CD4-positive, CD25-positive, alpha-beta regulatory T cell (primary cell): ENCODE measurements around the gene MLF2. TPM values are rescaled to one million over a fixed set of nuclear protein-coding genes. Genes with fewer than 3 reads are reported as not detected.

ENCODE experiments used
- ATAC-seq, 2 donors: fragments of 150-1000 bp; cut with Tn5 transposase; one replicate each; pipeline ENCODE4 v1.10.0; 2021; ENCODE audit warnings: low read depth in 2 of 2, moderate number of reproducible peaks in 2 of 2, moderate library complexity in 1 of 2
- DNase-seq, 3 donors: peaks; one replicate each; pipeline versions ENCODE4 v3.0.0 to v3.0.0-alpha.2; 2012 to 2022; ENCODE audit warnings: mixed read lengths in 1 of 3
- H3K27ac ChIP-seq: one replicate; pipeline ENCODE4 v1.7.0; 2013; ENCODE audit warnings: mild to moderate bottlenecking, low read length; ENCODE audit not compliant: insufficient read depth, poor library complexity, severe bottlenecking
- H3K27me3 ChIP-seq: one replicate; pipeline ENCODE4 v1.7.0; 2013; ENCODE audit warnings: low read length; ENCODE audit not compliant: control insufficient read depth, insufficient read depth
- H3K36me3 ChIP-seq: one replicate; pipeline ENCODE4 v1.7.0; 2013; ENCODE audit warnings: mild to moderate bottlenecking, low read length, moderate library complexity; ENCODE audit not compliant: control insufficient read depth, insufficient read depth
- H3K4me1 ChIP-seq: 2 replicates; pipeline ENCODE4 v1.7.0; 2013; ENCODE audit warnings: mild to moderate bottlenecking, low read length; ENCODE audit not compliant: insufficient read depth, control insufficient read depth, poor library complexity, severe bottlenecking
- H3K4me3 ChIP-seq: one replicate; pipeline ENCODE4 v1.7.0; 2013; ENCODE audit warnings: low read depth, mild to moderate bottlenecking, low read length, moderate library complexity
- H3K9me3 ChIP-seq, 2 experiments: 1 replicate in 1 of 2; 2 replicates in 1 of 2; pipeline ENCODE4 v1.7.0; 2013; ENCODE audit warnings: low read length in 2 of 2, mild to moderate bottlenecking in 1 of 2, moderate library complexity in 1 of 2; ENCODE audit not compliant: control insufficient read depth in 2 of 2
- H3K27ac Mint-ChIP-seq, 3 donors: one replicate each; pipeline ENCODE4 v1.8.0; 2020 to 2022; ENCODE audit warnings: mild to moderate bottlenecking in 3 of 3, mixed read lengths in 3 of 3, moderate library complexity in 2 of 3
- H3K27me3 Mint-ChIP-seq: one replicate; pipeline ENCODE4 v1.8.0; 2022; ENCODE audit warnings: mild to moderate bottlenecking, mixed read lengths
- H3K36me3 Mint-ChIP-seq: one replicate; pipeline ENCODE4 v1.8.0; 2020; ENCODE audit warnings: mixed read lengths
- H3K4me1 Mint-ChIP-seq, 4 donors: one replicate each; pipeline ENCODE4 v1.8.0; 2020 to 2022; ENCODE audit warnings: mixed read lengths in 4 of 4, mild to moderate bottlenecking in 1 of 4
- H3K4me3 Mint-ChIP-seq, 4 donors: one replicate each; pipeline ENCODE4 v1.8.0; 2020 to 2022; ENCODE audit warnings: mild to moderate bottlenecking in 4 of 4, mixed read lengths in 4 of 4, moderate library complexity in 3 of 4
- H3K9me3 Mint-ChIP-seq, 7 donors: one replicate each; pipeline ENCODE4 v1.8.0; 2020 to 2022; ENCODE audit warnings: mixed read lengths in 7 of 7, mild to moderate bottlenecking in 3 of 7, moderate library complexity in 2 of 7
- polyA plus RNA-seq, 4 donors: library from polyadenylated mRNA; unstranded; fragments of 300-500 nt; fragmentation: Illumina TruSeq; gene quantifications; one replicate each; pipeline ENCODE4 v1.2.3, GENCODE V29; 2021
- total RNA-seq: library from RNA; stranded (reverse); gene quantifications from one replicate; pipeline ENCODE4 v1.2.3, GENCODE V29; 2022

The MLF2 gene
- total and polyA plus RNA-seq, 5 donors from 2014 or later = 101 to 124 (median 110) TPM

GRCh38 chr12:6758506-6759095 lies 5.7 kb upstream of the MLF2 start:
- Histone ChIP-seq H3K27ac (no peak overlapping the region), H3K36me3 (no peaks in the 10 kb centered on the region), H3K4me1 (peaks cover 4% of the 10 kb centered on the region), H3K4me3 (no peak overlapping the region), H3K9me3 (no peaks in the 10 kb centered on the region), H3K27me3 (peaks cover 5% of the 10 kb centered on the region)
- Mint-ChIP-seq H3K27ac (no peak overlapping the region), H3K4me1 (peaks cover 3 to 6% (median 4%) of the 10 kb centered on the region in 4 donors), H3K4me3 (no peak overlapping the region), H3K27me3 (peaks cover 24% of the 10 kb centered on the region), H3K36me3 (no peaks in the 10 kb centered on the region), H3K9me3 (peaks cover 0 to 5% (median 0%) of the 10 kb centered on the region in 7 donors)
- DNase-seq (no peak), ATAC-seq (no peak)

GRCh38 chr12:6757028-6757690 lies 4.2 kb upstream of the MLF2 start:
- H3K27me3 ChIP-seq = no peaks in the 10 kb centered on the region
- ATAC-seq (no peak), DNase-seq (no peak)
- peak overlapping the region in 2 of 4 donors; percentile 29 to 31 for H3K4me3 Mint-ChIP-seq
- H3K27ac ChIP-seq = no peak overlapping the region
- peaks cover 15% of the 10 kb centered on the region for H3K4me1 ChIP-seq
- no peaks in the 10 kb centered on the region for H3K9me3 ChIP-seq
- H3K27ac Mint-ChIP-seq = no peak overlapping the region
- H3K27me3 Mint-ChIP-seq = peaks cover 19% of the 10 kb centered on the region
- H3K36me3 ChIP-seq = no peaks in the 10 kb centered on the region
- H3K9me3 Mint-ChIP-seq = peaks cover 0 to 5% (median 0%) of the 10 kb centered on the region in 7 donors
- H3K4me1 Mint-ChIP-seq = peaks cover under 1 to 12% (median 6%) of the 10 kb centered on the region in 4 donors
- H3K36me3 Mint-ChIP-seq = no peaks in the 10 kb centered on the region
- no peak overlapping the region for H3K4me3 ChIP-seq

DNA sequence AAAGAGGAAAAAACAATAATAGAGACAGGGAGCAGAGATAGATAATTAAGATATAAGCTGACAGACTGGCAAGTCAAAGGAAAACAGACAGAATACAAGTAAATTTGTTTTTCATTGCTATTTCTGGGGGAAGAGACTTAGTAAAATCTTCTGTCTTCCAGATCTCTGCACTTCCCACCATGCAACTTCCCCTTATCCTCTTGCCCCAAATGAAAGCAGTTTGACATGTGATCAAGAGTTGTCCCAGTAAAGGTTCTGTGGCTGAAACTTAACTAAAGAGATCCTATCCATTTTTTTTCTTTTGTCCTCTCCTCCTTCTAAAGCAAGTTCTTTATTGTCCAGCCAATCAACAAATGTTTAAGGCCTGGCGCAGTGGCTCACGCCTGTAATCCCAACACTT lies 1.5 kb upstream of the MLF2 start:
- peaks cover 22% of the 10 kb centered on the region for H3K4me1 ChIP-seq
- Mint-ChIP-seq H3K27ac (peak overlapping the region in 1 of 3 donors; percentile 21), H3K4me1 (peaks cover 0 to 26% (median 9%) of the 10 kb centered on the region in 4 donors), H3K27me3 (peaks cover 15% of the 10 kb centered on the region), H3K4me3 (peak overlapping the region; percentile 15 to 83 (median 71)), H3K36me3 (peaks cover 4% of the 10 kb centered on the region), H3K9me3 (peaks cover 0 to 3% (median 0%) of the 10 kb centered on the region in 7 donors)
- H3K27me3 ChIP-seq = no peaks in the 10 kb centered on the region
- no peaks in the 10 kb centered on the region for H3K9me3 ChIP-seq
- DNase-seq (no peak), ATAC-seq (no peak)
- no peak overlapping the region for H3K27ac ChIP-seq
- peaks cover 17% of the 10 kb centered on the region for H3K36me3 ChIP-seq
- no peak overlapping the region for H3K4me3 ChIP-seq

DNA sequence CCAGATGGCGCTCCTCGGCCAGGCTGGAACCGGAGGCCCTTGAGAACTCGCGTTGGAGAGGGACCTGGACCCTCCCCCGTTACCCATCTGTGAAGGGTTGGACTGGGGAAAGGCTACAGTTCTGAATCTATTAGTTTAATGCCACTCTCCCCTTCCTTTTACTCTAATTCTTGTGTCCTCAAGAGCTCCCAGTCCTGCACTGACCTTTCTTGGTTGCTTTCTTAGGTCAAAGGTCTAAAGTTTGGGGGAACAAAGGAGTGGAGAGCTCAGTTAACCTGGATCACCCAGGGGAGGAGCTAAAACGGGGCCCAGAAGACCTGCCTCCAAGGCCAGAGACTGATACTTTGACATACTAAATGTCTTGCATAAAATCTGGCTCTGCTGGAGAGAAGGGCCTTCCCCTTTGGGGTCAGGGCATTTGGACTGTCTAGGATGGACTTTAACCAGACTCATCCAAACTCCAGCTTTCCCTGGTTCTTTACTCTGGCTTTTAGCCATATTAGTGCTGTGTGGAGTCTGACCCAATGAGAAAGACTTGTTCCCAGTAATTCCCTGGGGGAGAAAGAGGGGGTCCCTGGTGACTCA lies 923 bp upstream of the MLF2 start:
- Mint-ChIP-seq H3K4me1 (peaks cover 0 to 26% (median 9%) of the 10 kb centered on the region in 4 donors), H3K9me3 (peaks cover 0 to 2% (median 0%) of the 10 kb centered on the region in 7 donors), H3K4me3 (peak overlapping the region; percentile 95 to 100 (median 98)), H3K27ac (peak overlapping the region; percentile 98), H3K27me3 (peaks cover 14% of the 10 kb centered on the region), H3K36me3 (peaks cover 8% of the 10 kb centered on the region)
- Histone ChIP-seq H3K36me3 (peaks cover 21% of the 10 kb centered on the region), H3K27ac (peak overlapping the region; percentile 95), H3K4me3 (peak overlapping the region; percentile 81), H3K9me3 (no peaks in the 10 kb centered on the region), H3K27me3 (no peaks in the 10 kb centered on the region), H3K4me1 (peaks cover 22% of the 10 kb centered on the region)
- DNase-seq (no peak), ATAC-seq (no peak)

DNA sequence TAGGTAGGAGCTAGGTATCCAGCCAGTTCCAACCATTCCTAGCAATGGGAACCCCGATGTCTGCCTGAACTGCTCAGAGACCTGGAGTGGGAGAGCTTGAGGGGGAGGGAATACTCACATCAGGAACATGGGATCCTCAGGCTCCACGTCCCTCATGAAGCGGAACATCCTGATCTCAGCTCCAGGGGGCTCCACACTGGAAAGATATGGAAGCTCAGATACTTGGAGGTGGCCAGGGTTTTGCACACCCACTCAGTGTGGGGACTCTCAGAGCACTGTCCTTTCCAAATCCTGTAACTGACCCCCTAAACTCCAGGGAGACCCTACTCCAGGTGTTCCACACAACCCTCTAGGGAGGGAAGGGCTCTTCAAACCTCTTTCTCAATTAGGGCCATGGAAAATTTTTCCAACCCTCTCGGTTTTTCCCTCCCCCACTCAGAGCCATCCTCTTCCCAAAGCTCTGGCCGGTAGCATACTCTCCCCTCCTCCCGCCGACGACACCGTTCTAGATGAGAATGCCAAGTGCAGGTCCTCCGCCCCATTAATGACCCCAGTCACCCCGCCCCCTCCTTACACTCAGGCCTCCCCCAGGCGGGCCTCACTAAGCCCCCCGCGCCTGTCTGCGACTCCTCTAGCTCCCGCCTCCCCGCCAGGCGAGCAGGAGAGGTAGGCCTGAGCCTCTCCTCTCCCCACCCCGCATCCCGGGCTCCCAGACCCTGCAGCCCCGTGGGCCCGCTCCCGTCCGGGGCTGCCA lies 597 bp downstream of the MLF2 start:
- Mint-ChIP-seq H3K9me3 (no peaks in the 10 kb centered on the region), H3K27me3 (peaks cover 11% of the 10 kb centered on the region), H3K27ac (peak overlapping the region; percentile 87 to 98 (median 98)), H3K36me3 (peaks cover 20% of the 10 kb centered on the region), H3K4me1 (peaks cover 0 to 29% (median 11%) of the 10 kb centered on the region in 4 donors), H3K4me3 (peak overlapping the region; percentile 95 to 100 (median 98))
- Histone ChIP-seq H3K4me1 (peaks cover 22% of the 10 kb centered on the region), H3K9me3 (no peaks in the 10 kb centered on the region), H3K27me3 (no peaks in the 10 kb centered on the region), H3K27ac (peak overlapping the region; percentile 95), H3K4me3 (peak overlapping the region; percentile 69), H3K36me3 (peaks cover 36% of the 10 kb centered on the region)
- DNase-seq (peak in 1 of 3 donors; percentile 34), ATAC-seq (no peak)

DNA sequence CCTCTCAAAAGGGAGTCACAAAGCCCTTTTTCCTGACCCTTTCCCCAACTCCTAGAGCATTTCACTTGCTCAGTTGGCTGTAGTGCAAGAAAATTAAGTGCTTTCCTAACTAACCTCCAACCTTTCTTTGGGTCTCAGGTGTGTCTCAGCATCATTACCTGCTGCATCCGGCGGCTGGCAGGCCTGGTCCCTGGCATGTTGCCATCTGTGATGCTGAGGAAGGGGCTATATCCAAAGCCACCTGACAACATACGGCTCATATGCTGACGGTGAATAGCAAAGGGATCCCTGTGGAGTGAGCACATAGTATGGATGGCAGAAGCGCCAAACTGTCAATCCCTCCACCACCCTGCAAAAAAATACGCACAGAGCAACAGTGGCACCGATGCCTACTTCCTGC lies 1.2 kb downstream of the MLF2 start:
- peak overlapping the region; percentile 95 for H3K27ac ChIP-seq
- Mint-ChIP-seq H3K36me3 (peaks cover 24% of the 10 kb centered on the region), H3K9me3 (no peaks in the 10 kb centered on the region), H3K4me1 (peaks cover 0 to 29% (median 11%) of the 10 kb centered on the region in 4 donors), H3K27me3 (peaks cover 11% of the 10 kb centered on the region), H3K4me3 (peak overlapping the region; percentile 95 to 100 (median 98)), H3K27ac (peak overlapping the region; percentile 85 to 98 (median 87))
- peaks cover 37% of the 10 kb centered on the region for H3K36me3 ChIP-seq
- ATAC-seq (no peak), DNase-seq (no peak)
- H3K4me3 ChIP-seq = peak overlapping the region; percentile 69
- no peaks in the 10 kb centered on the region for H3K27me3 ChIP-seq
- H3K4me1 ChIP-seq = peaks cover 22% of the 10 kb centered on the region
- H3K9me3 ChIP-seq = no peaks in the 10 kb centered on the region

DNA sequence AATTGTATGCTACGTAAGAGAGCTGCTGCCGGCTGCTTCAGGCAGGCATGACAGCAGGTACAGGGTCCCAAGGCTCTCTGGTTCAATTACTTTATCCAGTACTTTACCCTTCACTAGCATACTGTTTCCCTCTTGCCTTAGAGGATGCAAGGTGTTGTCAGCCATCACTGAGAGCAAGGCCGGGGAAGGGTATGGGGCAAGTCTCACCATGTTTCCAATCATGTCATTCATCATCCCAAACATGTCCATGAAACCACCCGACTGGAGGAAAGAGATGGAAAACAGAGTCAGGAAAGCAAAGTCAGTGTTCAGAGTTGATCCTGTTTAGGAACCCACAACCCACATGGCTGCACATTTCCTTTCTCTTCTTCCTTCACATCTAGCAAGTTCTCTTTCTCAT lies 2.4 kb downstream of the MLF2 start:
- no peak overlapping the region for H3K4me3 ChIP-seq
- no peak overlapping the region for H3K27ac ChIP-seq
- H3K36me3 ChIP-seq = peaks cover 37% of the 10 kb centered on the region
- peak overlapping the region in 1 of 3 donors; percentile 98 for H3K27ac Mint-ChIP-seq
- H3K27me3 ChIP-seq = no peaks in the 10 kb centered on the region
- peaks cover 22% of the 10 kb centered on the region for H3K4me1 ChIP-seq
- ATAC-seq = no peak
- no peaks in the 10 kb centered on the region for H3K9me3 ChIP-seq
- peak overlapping the region in 3 of 4 donors; percentile 25 to 57 (median 52) for H3K4me3 Mint-ChIP-seq
- H3K9me3 Mint-ChIP-seq = no peaks in the 10 kb centered on the region
- no peak for DNase-seq
- peaks cover 24% of the 10 kb centered on the region for H3K36me3 Mint-ChIP-seq
- H3K27me3 Mint-ChIP-seq = peaks cover 11% of the 10 kb centered on the region
- H3K4me1 Mint-ChIP-seq = peaks cover 0 to 34% (median 11%) of the 10 kb centered on the region in 4 donors
